Activated CD4-positive, alpha-beta T cell treated with anti-CD3 and anti-CD28 coated beads, Interleukin-2, Interleukin-6, amounts not matched to agents 100 ng/mL and 50 ng/mL, durations not matched to agents 16 hours and 8 hours (primary cell): ENCODE data around the gene DFFB.

Source experiments
- DNase-seq: peaks from one replicate; pipeline ENCODE4 v3.0.0-alpha.2; 2020

DFFB gene

DNA sequence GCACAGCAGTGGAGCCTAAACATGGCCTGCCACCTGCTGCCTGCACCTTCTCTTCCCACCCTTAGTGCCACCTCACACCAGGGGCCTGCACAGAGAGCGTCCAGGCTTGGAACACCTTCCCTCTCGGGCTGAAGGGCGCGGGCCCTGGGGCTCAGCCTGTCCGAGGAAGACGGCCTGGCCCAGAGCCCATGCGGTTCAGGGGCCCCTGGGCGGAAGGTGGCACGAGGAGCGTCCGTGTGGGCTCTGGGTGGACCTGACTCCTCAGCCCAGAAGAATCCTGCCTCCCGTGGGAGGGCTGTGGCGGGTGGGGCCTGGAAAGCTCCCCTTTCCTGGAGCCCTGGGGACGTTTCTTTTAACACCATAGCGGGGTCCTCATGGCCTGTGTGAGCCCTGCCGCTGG lies 19.4 kb downstream of the DFFB start:
- DNase-seq, result no peak

GRCh38 chr1:3879099-3879498 lies 21.8 kb downstream of the DFFB start:
- DNase-seq, result no peak

GRCh38 chr1:3879787-3880428 lies 22.6 kb downstream of the DFFB start:
- no peak for DNase-seq

DNA sequence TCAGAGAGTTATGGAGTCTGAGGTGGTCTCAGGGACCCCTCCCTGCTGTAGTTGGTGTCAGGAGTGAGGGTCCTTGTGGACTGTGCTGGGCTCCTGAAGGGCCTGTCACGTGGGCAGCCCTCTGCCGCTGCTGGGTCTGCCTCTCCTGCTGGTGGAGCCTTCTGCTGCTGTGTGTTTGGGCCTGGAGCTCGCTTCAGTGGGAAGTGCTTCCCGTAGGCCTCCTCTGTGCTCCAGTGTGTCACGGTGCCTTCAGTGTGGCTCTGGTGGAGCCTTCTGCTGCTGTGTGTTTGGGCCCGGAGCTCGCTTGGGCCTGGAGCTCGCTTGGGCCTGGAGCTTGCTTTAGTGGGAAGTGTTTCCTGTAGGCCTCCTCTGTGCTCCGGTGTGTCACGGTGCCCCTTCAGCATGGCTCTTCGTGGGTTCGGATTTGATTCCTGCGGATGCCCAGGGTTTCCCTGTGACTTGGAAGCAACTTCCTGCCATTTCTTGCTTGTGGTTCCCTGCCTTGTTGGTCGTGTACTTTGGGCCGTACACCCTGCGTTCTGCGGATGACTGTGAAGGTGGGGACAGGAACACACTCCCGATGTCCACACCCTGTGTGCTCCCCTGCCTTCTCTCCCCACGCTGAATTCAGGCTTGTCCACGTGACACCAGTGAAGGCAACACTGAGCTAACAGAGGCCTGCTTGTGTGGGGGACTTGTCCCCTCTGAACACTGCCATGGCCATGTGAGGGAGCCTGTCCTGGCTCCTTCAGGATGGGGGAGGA lies 23.3 kb downstream of the DFFB start:
- no peak for DNase-seq

DNA sequence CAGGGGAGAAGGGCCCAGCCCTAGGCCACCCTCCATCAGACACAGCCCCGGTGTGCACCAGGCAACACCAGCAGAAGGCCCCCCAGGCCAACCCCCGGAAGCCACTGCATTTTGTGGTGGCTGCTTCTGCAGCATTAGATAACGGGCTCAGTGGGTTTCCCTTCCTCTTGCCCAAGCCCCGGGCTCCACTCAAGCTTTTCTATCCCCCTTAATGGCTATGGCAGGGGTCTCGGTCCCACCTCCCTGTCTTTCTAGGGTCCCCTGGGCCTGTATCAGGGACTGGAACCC lies 23.9 kb downstream of the DFFB start:
- no peak for DNase-seq

- DNase-seq, result no peak
Measured at GRCh38 chr1:3883194-3883925, 26.1 kb downstream of the DFFB start.

- no peak for DNase-seq
Measured at GRCh38 chr1:3884966-3885365, 27.7 kb downstream of the DFFB start.

DNA sequence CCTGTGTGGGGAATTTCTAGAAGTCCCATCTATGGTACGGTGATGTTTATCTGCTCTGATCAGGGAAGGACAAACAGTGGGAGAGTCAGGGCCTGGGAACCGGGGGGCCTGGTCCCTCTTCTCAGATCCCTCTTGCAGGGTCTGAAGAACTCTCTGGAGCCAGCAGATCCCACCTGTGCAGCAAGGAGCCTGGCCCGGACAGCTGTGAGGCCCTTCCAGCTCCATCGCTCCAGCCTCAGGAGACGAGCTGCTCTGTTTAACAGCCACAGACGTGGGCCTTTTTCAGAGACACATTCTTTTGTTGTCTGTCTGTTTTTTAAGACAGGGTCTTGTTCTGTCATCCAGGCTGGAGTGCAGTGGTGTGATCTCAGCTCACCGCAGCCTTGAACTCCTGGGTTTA lies 28.3 kb downstream of the DFFB start:
- DNase-seq, result no peak

- DNase-seq, result no peak
Measured at GRCh38 chr1:3886106-3886670, 28.9 kb downstream of the DFFB start.

GRCh38 chr1:3886691-3887090 lies 29.4 kb downstream of the DFFB start:
- DNase-seq, result no peak

DNA sequence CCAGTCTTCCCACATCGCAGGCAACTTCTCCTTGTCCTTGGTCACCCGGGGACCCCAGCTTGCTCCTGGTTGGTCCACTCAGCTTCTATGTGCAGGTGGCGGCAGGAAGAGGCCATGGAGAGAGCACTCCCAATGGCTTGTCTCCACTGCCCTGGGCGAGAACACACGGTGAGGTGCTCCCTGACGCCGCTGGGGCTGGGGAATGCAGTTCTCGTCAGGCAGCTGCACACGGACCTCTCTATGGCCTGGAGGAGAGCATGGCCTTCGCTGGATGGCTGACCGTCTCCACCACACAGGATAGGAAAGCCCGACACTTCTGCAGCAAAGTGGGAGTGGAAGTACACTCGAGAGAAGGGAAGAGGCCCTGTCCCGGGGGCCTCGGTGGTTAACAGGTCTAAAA lies 31.0 kb downstream of the DFFB start:
- DNase-seq, result no peak

DNA sequence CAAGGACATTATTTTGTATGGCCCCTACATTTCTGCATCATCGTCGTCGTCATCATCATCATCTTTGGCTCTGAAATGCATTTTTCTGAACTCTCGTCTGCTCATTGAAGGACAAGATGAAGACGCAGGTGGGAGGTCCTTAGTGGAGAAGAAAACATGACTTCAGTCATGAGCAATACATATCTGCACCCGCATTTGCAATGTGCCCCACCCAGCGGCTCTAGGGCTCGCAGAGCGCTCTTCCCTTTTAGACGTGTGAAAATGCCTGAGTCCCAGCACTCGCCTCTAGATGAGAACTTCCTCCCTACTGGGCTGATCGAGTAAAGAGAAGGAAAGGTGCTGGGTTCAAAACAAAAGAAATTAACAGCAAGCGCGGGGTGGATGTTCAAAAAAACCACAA lies 32.7 kb downstream of the DFFB start:
- no peak for DNase-seq

DNA sequence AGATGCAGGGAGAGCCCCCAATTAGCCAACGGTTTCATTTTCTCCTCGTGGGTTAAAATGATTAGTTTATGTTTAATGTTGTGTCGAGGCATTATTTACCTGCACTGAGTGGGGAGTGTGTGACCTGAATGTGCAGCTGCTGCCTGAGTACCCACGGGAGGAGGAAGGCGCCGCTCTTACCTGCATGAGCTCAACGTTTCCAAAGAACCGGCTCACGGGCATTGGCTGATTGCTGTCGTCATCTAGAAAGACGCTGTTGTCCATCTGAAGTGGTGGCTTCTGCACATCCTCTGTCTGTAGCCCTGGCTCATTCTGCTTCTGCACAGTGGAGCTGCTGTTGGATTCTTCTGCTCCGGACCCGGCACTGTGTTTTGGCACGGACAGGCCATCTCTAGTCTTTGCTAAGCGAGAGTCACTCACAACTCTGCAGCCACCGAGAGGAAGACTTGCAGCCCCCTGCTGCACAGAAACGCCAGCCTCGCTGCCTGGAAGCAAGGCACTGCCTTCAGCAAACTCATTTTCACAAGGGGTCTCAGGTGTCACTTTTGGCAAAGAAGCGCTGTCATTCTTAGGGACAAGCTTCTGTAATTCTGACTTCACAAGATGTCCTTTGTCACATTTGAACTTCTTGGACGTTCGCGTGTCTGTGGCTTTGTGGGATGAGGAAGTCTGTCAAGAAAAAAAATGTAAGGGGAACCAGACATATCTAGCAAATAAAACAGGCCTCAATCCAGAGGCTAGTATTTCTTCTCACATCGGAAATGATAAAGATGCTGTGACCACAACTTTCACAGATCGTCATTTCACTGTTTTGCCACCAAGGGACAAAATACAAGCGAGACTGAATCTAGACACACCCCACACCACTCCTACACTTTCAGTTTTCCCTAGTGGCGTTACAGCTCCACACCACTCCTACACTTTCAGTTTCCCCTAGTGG lies 33.4 kb downstream of the DFFB start:
- peak; percentile 65 for DNase-seq

- no peak for DNase-seq
Measured at GRCh38 chr1:3891329-3891865, 34.1 kb downstream of the DFFB start.

GRCh38 chr1:3892748-3893147 lies 35.5 kb downstream of the DFFB start:
- DNase-seq, result no peak

GRCh38 chr1:3893190-3893589 lies 35.9 kb downstream of the DFFB start:
- DNase-seq, result no peak

- DNase-seq, result no peak
Measured at GRCh38 chr1:3894626-3895278, 37.5 kb downstream of the DFFB start.

DNA sequence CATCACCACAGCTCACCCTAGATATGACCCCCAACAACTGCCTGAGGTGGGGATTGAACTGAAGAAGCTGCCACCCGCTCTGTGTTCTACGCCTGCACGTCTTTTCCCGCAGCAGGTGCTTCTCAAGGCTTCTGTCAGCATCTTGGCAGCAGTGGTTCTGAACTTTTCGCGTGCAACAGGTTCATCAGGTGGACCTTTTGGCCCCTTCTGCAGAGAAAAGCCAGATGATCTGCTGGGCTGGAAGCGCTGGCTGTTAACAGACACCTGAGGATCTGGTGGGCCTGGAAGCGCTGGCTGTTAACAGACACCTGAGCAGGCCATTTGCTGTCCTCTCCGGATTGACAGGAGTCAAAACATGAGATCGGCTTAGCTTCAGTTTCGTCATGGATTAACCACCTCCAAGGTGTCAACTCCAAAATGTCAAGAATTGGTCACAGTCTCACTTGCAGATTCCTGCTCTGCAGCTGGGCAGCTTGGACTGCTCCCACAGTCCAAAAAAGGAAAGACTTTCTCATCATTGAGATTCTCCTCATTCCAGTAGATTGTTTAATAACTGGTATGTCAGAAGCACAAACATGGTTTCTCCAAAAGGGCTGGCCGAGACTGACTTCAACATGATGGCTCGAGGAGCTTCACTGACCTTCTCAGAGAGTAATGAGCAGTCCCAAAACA lies 38.1 kb downstream of the DFFB start:
- no peak for DNase-seq

DNA sequence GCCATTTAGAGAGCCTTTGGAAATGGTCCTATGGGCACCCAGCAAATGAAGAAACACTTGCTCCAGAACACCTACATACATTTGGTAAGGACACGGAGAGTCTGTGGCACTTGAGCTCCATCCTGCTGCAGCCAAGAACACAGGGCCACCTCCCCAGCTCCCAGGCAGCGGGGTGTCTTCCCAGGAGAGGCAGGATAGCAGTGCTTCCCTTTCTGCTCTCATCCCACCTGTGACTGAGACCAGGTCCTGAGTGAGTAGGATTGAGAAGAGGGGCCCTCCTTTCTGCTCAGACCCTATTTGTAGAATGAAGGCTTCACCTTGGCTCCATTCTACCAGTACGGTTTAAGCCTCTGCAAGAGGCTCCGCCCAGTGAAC lies 38.7 kb downstream of the DFFB start:
- DNase-seq, result no peak

DNA sequence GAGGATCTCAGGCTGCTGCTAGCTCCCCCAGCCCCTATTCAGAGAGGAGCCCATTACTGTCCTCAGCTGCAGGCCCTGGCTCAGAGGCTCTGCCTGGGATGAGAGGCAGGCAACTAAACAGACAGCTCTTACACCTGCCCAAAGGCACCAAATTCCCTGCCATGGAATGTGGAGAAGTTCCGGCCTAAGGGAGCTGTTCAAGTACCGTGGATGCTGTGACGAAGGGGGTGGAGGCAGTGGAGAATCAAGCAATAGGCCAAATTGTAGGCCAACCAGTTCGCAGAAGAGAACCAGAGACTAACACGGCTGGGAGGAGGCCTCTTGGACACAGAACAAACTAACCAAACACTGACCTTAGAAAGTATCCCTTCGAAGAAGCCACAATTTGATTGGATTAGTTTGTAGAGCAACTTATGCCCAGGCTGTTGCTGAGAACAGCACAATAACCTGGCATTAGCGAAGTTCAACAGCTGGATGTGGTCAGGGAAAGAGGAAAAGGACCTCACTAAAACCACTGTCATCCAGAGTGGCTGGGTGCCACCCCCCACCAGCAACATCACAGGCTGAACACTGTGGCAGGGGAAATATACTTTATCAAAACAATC lies 39.2 kb downstream of the DFFB start:
- DNase-seq, result no peak

DNA sequence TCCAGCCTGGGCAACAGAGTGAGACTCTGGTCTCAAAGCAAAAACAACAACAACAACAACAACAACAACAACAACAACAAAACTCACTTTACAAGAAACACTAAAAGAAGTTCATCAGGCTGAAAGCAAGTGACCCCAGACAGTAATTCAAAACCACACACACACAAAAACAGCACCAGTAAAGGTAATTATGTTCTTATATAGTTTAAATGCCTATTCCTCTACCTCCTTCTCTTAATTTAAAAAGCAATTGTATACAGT lies 41.1 kb downstream of the DFFB start:
- no peak for DNase-seq
